Ishikawa (cell line): ENCODE results near the gene ZNF628.

ENCODE experiments used
- CEBPB ChIP-seq: IDR thresholded peaks from 2 replicates; pipeline ENCODE4 v1.6.1; 2012
- CREB1 ChIP-seq: IDR thresholded peaks from 2 replicates; pipeline ENCODE4 v1.6.1; 2012; ENCODE audit warnings: low read depth
- EGR1 ChIP-seq: IDR thresholded peaks from 2 replicates; pipeline ENCODE4 v1.6.1; 2012
- EP300 ChIP-seq: IDR thresholded peaks from 2 replicates; pipeline ENCODE4 v1.6.1; 2012; ENCODE audit warnings: borderline replicate concordance
- FOXM1 ChIP-seq: IDR thresholded peaks from 2 replicates; pipeline ENCODE4 v1.6.1; 2012; ENCODE audit warnings: low read depth, borderline replicate concordance
- MAX ChIP-seq: IDR thresholded peaks from 2 replicates; pipeline ENCODE4 v1.6.1; 2012
- NFIC ChIP-seq: IDR thresholded peaks from 2 replicates; pipeline ENCODE4 v1.6.1; 2012
- RAD21 ChIP-seq: IDR thresholded peaks from 2 replicates; pipeline ENCODE4 v1.6.1; 2012; ENCODE audit warnings: low read depth
- TAF1 ChIP-seq: IDR thresholded peaks from 2 replicates; pipeline ENCODE4 v1.6.1; 2012; ENCODE audit warnings: low read depth, mild to moderate bottlenecking
- TCF12 ChIP-seq: IDR thresholded peaks from 2 replicates; pipeline ENCODE4 v1.6.1; 2012; ENCODE audit warnings: low read depth
- TEAD4 ChIP-seq: IDR thresholded peaks from 2 replicates; pipeline ENCODE4 v1.6.1; 2012
- YY1 ChIP-seq: IDR thresholded peaks from 2 replicates; pipeline ENCODE4 v1.6.1; 2012; ENCODE audit warnings: low read depth
- ZBTB7A ChIP-seq: IDR thresholded peaks from 2 replicates; pipeline ENCODE4 v1.6.1; 2012; ENCODE audit warnings: low read depth
- TF ChIP-seq, protein P1 (sequence below): IDR thresholded peaks from 2 replicates; pipeline ENCODE4 v1.6.1; 2012; ENCODE audit warnings: low read depth, mild to moderate bottlenecking
- TF ChIP-seq, protein P2 (sequence below): IDR thresholded peaks from 2 replicates; pipeline ENCODE4 v1.6.1; 2012

ZNF628 gene

GRCh38 chr19:55466241-55466614, 10.2 kb upstream of the ZNF628 start:
- TF ChIP-seq MAX (no peak), CREB1 (no peak), TEAD4 (no peak), FOXM1 (no peak), YY1 (no peak), NFIC (no peak), EP300 (no peak), CEBPB (no peak), TAF1 (no peak), EGR1 (no peak), ZBTB7A (no peak), RAD21 (no peak)

- no peak for TF ChIP-seq CREB1
- TF ChIP-seq NFIC: no peak
- TF ChIP-seq RAD21: peak; percentile 58; the same call in 1 of the 2 replicates
- TF ChIP-seq EP300: no peak
- no peak for TF ChIP-seq TEAD4
Observed at GRCh38 chr19:55467236-55468053, 9.0 kb upstream of the ZNF628 start.

GRCh38 chr19:55468054-55468393, 8.4 kb upstream of the ZNF628 start:
- no peak for TF ChIP-seq NFIC
- TF ChIP-seq, protein P1, sequence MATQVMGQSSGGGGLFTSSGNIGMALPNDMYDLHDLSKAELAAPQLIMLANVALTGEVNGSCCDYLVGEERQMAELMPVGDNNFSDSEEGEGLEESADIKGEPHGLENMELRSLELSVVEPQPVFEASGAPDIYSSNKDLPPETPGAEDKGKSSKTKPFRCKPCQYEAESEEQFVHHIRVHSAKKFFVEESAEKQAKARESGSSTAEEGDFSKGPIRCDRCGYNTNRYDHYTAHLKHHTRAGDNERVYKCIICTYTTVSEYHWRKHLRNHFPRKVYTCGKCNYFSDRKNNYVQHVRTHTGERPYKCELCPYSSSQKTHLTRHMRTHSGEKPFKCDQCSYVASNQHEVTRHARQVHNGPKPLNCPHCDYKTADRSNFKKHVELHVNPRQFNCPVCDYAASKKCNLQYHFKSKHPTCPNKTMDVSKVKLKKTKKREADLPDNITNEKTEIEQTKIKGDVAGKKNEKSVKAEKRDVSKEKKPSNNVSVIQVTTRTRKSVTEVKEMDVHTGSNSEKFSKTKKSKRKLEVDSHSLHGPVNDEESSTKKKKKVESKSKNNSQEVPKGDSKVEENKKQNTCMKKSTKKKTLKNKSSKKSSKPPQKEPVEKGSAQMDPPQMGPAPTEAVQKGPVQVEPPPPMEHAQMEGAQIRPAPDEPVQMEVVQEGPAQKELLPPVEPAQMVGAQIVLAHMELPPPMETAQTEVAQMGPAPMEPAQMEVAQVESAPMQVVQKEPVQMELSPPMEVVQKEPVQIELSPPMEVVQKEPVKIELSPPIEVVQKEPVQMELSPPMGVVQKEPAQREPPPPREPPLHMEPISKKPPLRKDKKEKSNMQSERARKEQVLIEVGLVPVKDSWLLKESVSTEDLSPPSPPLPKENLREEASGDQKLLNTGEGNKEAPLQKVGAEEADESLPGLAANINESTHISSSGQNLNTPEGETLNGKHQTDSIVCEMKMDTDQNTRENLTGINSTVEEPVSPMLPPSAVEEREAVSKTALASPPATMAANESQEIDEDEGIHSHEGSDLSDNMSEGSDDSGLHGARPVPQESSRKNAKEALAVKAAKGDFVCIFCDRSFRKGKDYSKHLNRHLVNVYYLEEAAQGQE: no peak
- TF ChIP-seq, protein P2, sequence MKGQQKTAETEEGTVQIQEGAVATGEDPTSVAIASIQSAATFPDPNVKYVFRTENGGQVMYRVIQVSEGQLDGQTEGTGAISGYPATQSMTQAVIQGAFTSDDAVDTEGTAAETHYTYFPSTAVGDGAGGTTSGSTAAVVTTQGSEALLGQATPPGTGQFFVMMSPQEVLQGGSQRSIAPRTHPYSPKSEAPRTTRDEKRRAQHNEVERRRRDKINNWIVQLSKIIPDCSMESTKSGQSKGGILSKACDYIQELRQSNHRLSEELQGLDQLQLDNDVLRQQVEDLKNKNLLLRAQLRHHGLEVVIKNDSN: no peak
- no peak for TF ChIP-seq YY1
- TF ChIP-seq CREB1: no peak
- TF ChIP-seq EP300: no peak
- TF ChIP-seq RAD21: no peak
- no peak for TF ChIP-seq FOXM1
- TF ChIP-seq TCF12: no peak
- no peak for TF ChIP-seq TEAD4
- TF ChIP-seq MAX: no peak
- no peak for TF ChIP-seq EGR1
- TF ChIP-seq TAF1: no peak
- TF ChIP-seq ZBTB7A: no peak
- TF ChIP-seq CEBPB: no peak

DNA sequence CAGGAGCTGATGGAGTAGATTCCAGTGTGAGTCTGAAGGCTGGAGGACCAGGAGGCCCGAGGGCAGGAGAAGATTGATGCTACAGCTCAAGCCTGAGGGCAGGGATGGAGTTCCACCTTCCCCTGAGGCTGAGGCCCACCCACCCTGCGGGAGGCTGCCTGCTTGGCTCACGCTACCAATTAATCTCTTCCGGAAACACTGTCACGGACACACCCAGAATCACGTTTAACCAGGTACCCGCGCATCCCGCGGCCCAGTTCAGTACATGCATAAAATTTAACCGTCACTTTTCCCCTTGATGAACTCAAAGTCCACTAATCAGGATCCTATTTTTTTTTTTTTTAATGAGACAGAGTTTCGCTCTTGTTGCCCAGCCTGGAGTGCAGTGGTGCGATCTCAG, 5.2 kb upstream of the ZNF628 start:
- TF ChIP-seq ZBTB7A: no peak
- TF ChIP-seq TEAD4: no peak
- no peak for TF ChIP-seq YY1
- no peak for TF ChIP-seq CREB1
- TF ChIP-seq TAF1: no peak
- no peak for TF ChIP-seq RAD21
- TF ChIP-seq MAX: no peak
- TF ChIP-seq, protein P1: no peak
- no peak for TF ChIP-seq EGR1
- TF ChIP-seq FOXM1: no peak
- no peak for TF ChIP-seq TCF12
- TF ChIP-seq, protein P2: no peak

DNA sequence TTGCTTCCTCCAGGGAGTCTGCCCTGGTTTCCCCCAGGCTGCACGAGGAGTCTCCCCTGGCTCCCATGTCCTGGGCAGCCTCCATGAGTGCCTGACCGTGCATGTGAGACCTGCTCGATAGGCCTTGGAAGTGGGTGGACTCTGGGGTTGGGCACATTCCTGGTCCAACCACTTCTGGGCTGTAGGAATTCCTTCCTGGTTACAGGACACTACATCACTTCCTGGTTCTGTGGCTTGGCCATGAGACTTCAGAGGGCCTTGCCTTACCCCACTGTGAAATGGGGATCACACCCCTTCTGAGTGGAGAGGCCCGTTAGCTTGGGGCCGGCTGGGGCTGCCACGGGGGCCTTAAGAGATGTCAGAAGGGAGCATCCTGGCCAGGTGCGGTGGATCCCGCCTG, 4.0 kb upstream of the ZNF628 start:
- TF ChIP-seq TEAD4: peak; percentile 56
- TF ChIP-seq, protein P1: no peak
